GM23338 (cell line): Measurements from ENCODE around the gene RFX8. TPM values are rescaled to one million over a fixed set of nuclear protein-coding genes. Genes with fewer than 3 reads are reported as not detected.

Source experiments
- ATAC-seq: fragments of 200-7000 bp; cut with Tn5 transposase; 3 replicates; pipeline ENCODE4 v1.9.1; 2020
- DNase-seq: peaks from one replicate; pipeline ENCODE4 v3.0.0-alpha.2; 2015; ENCODE audit warnings: low spot score
- H2AFZ ChIP-seq: fragments of 200-600 bp; sonication (generic); 2 replicates; pipeline ENCODE4 v1.8.0; 2016; ENCODE audit warnings: antibody characterized with exemption, mild to moderate bottlenecking, moderate library complexity
- H3F3A ChIP-seq: fragments of 200-600 bp; sonication (generic); replicated peaks from 2 replicates; pipeline ENCODE4 v1.8.0; 2017; ENCODE audit warnings: antibody characterized with exemption, mixed run types, low read depth
- H3K27ac ChIP-seq: fragments of 200-600 bp; sonication (generic); 2 replicates; pipeline ENCODE4 v1.6.1; 2016; ENCODE audit warnings: low read depth
- H3K27me3 ChIP-seq: fragments of 200-600 bp; sonication (generic); 2 replicates; pipeline ENCODE4 v1.8.0; 2016; ENCODE audit warnings: mild to moderate bottlenecking, mixed run types, moderate library complexity; ENCODE audit not compliant: insufficient read depth
- H3K36me3 ChIP-seq: fragments of 200-600 bp; sonication (generic); 2 replicates; pipeline ENCODE4 v1.8.0; 2016; ENCODE audit warnings: mild to moderate bottlenecking; ENCODE audit not compliant: insufficient read depth
- H3K4me1 ChIP-seq: fragments of 200-600 bp; sonication (generic); 2 replicates; pipeline ENCODE4 v1.8.0; 2016; ENCODE audit warnings: mild to moderate bottlenecking, moderate library complexity; ENCODE audit not compliant: insufficient read depth
- H3K4me2 ChIP-seq: fragments of 200-600 bp; sonication (generic); 2 replicates; pipeline ENCODE4 v1.7.1; 2017; ENCODE audit warnings: mixed run types
- H3K4me3 ChIP-seq: fragments of 200-600 bp; sonication (generic); 2 replicates; pipeline ENCODE4 v1.6.1; 2016; ENCODE audit warnings: mixed run types
- H3K79me2 ChIP-seq: fragments of 200-600 bp; sonication (generic); replicated peaks from 2 replicates; pipeline ENCODE4 v1.8.0; 2017; ENCODE audit warnings: mild to moderate bottlenecking; ENCODE audit not compliant: insufficient read depth
- H3K9me2 ChIP-seq: fragments of 200-600 bp; sonication (generic); 2 replicates; pipeline ENCODE4 v1.8.0; 2017; ENCODE audit not compliant: insufficient read depth
- H4K20me1 ChIP-seq: fragments of 200-600 bp; sonication (generic); replicated peaks from 2 replicates; pipeline ENCODE4 v1.8.0; 2017; ENCODE audit warnings: mild to moderate bottlenecking; ENCODE audit not compliant: insufficient read depth
- H3K27ac Mint-ChIP-seq: 2 replicates; pipeline ENCODE4 v1.8.0; 2020; ENCODE audit warnings: inconsistent platforms, mild to moderate bottlenecking, moderate library complexity, mixed read lengths
- H3K27me3 Mint-ChIP-seq: 3 replicates; pipeline ENCODE4 v1.8.0; 2022; ENCODE audit warnings: low read depth, mild to moderate bottlenecking, moderate library complexity, mixed read lengths, inconsistent platforms; ENCODE audit not compliant: insufficient read depth, poor library complexity
- H3K36me3 Mint-ChIP-seq: 3 replicates; pipeline ENCODE4 v1.8.0; 2021; ENCODE audit warnings: low read depth, mild to moderate bottlenecking, inconsistent platforms, moderate library complexity, mixed read lengths
- H3K4me1 Mint-ChIP-seq: 3 replicates; pipeline ENCODE4 v1.8.0; 2020; ENCODE audit warnings: mild to moderate bottlenecking, inconsistent platforms, mixed read lengths
- H3K4me3 Mint-ChIP-seq: 3 replicates; pipeline ENCODE4 v1.8.0; 2021; ENCODE audit warnings: moderate library complexity, mild to moderate bottlenecking, inconsistent platforms, mixed read lengths
- H3K9me3 Mint-ChIP-seq: 3 replicates; pipeline ENCODE4 v1.8.0; 2020; ENCODE audit warnings: moderate library complexity, mild to moderate bottlenecking, inconsistent platforms, mixed read lengths
- EZH2 ChIP-seq: fragments of 200-600 bp; sonication (generic); IDR thresholded peaks from one replicate; pipeline ENCODE4 v1.8.0; 2017; ENCODE audit warnings: antibody characterized with exemption, mild to moderate bottlenecking, low read depth; ENCODE audit not compliant: unreplicated experiment
- EZH2phosphoT487 ChIP-seq: fragments of 200-600 bp; sonication (generic); IDR thresholded peaks from one replicate; pipeline ENCODE4 v1.8.1; 2018; ENCODE audit warnings: antibody characterized with exemption; ENCODE audit not compliant: unreplicated experiment
- JUNB ChIP-seq: IDR thresholded peaks from one replicate; pipeline ENCODE4 v1.6.1; 2016; ENCODE audit warnings: antibody characterized with exemption; ENCODE audit not compliant: unreplicated experiment
- NANOG ChIP-seq: IDR thresholded peaks from 2 replicates; pipeline ENCODE4 v1.6.1; 2016; ENCODE audit warnings: antibody characterized with exemption, borderline replicate concordance
- POLR2AphosphoS5 ChIP-seq: IDR thresholded peaks from 2 replicates; pipeline ENCODE4 v1.6.1; 2016; ENCODE audit warnings: antibody characterized with exemption, low read depth
- STAT1 ChIP-seq: IDR thresholded peaks from one replicate; pipeline ENCODE4 v1.6.1; 2016; ENCODE audit warnings: antibody characterized with exemption; ENCODE audit not compliant: unreplicated experiment
- ZNF114 ChIP-seq: fragments of 250-450 bp; sonication (Bioruptor Pico); IDR thresholded peaks from 2 replicates; pipeline ENCODE4 v1.5.0; 2020; ENCODE audit warnings: mild to moderate bottlenecking, moderate library complexity
- ZNF331 ChIP-seq: fragments of 250-450 bp; sonication (Bioruptor Pico); IDR thresholded peaks from 2 replicates; pipeline ENCODE4 v1.5.0; 2020; ENCODE audit warnings: low read depth, mild to moderate bottlenecking, moderate library complexity
- ZNF462 ChIP-seq: fragments of 250-450 bp; sonication (Bioruptor Pico); IDR thresholded peaks from 2 replicates; pipeline ENCODE4 v1.5.0; 2020; ENCODE audit warnings: mild to moderate bottlenecking, moderate library complexity
- polyA plus RNA-seq: library from polyadenylated mRNA; unstranded; fragments of >200 nt; fragmentation: Nextera tagmentation; extraction: Ambion mirVana; gene quantifications from 2 replicates; pipeline ENCODE4 v1.2.1, GENCODE V29; 2016
- total RNA-seq: library from RNA; depleted of rRNA; stranded (reverse); fragments of >200 nt; shearing (Covaris generic); gene quantifications from 2 replicates; pipeline ENCODE4 v1.2.3, GENCODE V29; 2014
- TF ChIP-seq, protein P1 (sequence below): IDR thresholded peaks from 2 replicates; pipeline ENCODE4 v1.6.1; 2016; ENCODE audit warnings: antibody characterized with exemption

Gene RFX8
- total and polyA plus RNA-seq, 2 experiments from 2014 or later: 0.65 to 1.5 TPM

GRCh38 chr2:101356521-101356920 is 118.4 kb downstream of the RFX8 start:
- Mint-ChIP-seq H3K27ac (no peak overlapping the region), H3K4me1 (peaks cover 32% of the 10 kb centered on the region), H3K27me3 (peaks cover 10% of the 10 kb centered on the region), H3K9me3 (no peaks in the 10 kb centered on the region), H3K36me3 (no peaks in the 10 kb centered on the region), H3K4me3 (no peak overlapping the region)
- no peaks in the 10 kb centered on the region for H3K79me2 ChIP-seq
- no peaks in the 10 kb centered on the region for H3F3A ChIP-seq
- no peak overlapping the region for H2AFZ ChIP-seq
- TF ChIP-seq JUNB: no peak
- no peak for TF ChIP-seq ZNF114 (CRISPR knock-in tag)
- TF ChIP-seq EZH2: no peak
- no peak for TF ChIP-seq STAT1
- TF ChIP-seq ZNF331 (CRISPR knock-in tag): no peak
- no peak for TF ChIP-seq POLR2AphosphoS5
- TF ChIP-seq EZH2phosphoT487: no peak
- no peak for TF ChIP-seq ZNF462 (CRISPR knock-in tag)
- TF ChIP-seq, protein P1, sequence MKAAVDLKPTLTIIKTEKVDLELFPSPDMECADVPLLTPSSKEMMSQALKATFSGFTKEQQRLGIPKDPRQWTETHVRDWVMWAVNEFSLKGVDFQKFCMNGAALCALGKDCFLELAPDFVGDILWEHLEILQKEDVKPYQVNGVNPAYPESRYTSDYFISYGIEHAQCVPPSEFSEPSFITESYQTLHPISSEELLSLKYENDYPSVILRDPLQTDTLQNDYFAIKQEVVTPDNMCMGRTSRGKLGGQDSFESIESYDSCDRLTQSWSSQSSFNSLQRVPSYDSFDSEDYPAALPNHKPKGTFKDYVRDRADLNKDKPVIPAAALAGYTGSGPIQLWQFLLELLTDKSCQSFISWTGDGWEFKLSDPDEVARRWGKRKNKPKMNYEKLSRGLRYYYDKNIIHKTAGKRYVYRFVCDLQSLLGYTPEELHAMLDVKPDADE: no peak
- TF ChIP-seq NANOG: no peak
- no peak overlapping the region for H3K4me3 ChIP-seq
- no peaks in the 10 kb centered on the region for H3K36me3 ChIP-seq
- no peak overlapping the region for H3K27ac ChIP-seq
- H3K4me2 ChIP-seq: no peak overlapping the region
- no peaks in the 10 kb centered on the region for H4K20me1 ChIP-seq
- ATAC-seq: no peak
- no peak for DNase-seq
- no peaks in the 10 kb centered on the region for H3K27me3 ChIP-seq
- H3K9me2 ChIP-seq: no peaks in the 10 kb centered on the region
- 0 out of 2 replicates have a peak, but pooled peaks cover 6% of the 10 kb centered on the region for H3K4me1 ChIP-seq
